Pancreas (tissue), 10 donors: Measurements from ENCODE around the gene DYNC2H1. TPM values are rescaled to one million over a fixed set of nuclear protein-coding genes. Genes with fewer than 3 reads are reported as not detected.

ENCODE experiments used
- ATAC-seq, 4 donors: fragments of 200-7000 bp; cut with Tn5 transposase; one replicate each; pipeline versions ENCODE4 v1.8.0 to v1.9.1; 2020; ENCODE audit warnings: mild to moderate bottlenecking in 4 of 4, moderate library complexity in 4 of 4
- DNase-seq, 6 donors: peaks; one replicate each; pipeline ENCODE4 v3.0.0-alpha.2; 2020
- FAIRE-seq: peaks from 2 replicates; lab custom pipeline; 2012; peaks lifted over from hg19 to GRCh38; lab: Jason Lieb, UNC
- H3K27ac ChIP-seq, 4 donors: fragments of 200-600 bp; sonication (generic); 1 replicate in 3 of 4; 2 replicates in 1 of 4; pipeline versions ENCODE4 v1.5.0 to v1.8.0; 2020
- H3K27me3 ChIP-seq, 4 donors: fragments of 200-600 bp; one replicate each; pipeline ENCODE4 v1.8.0; 2021
- H3K36me3 ChIP-seq, 3 donors: fragments of 200-600 bp; sonication (generic) in 1 of 3; one replicate each; pipeline versions ENCODE4 v1.5.0 to v1.8.0; 2020 to 2021
- H3K4me1 ChIP-seq, 3 donors: fragments of 200-600 bp; one replicate each; pipeline ENCODE4 v1.8.0; 2021
- H3K4me3 ChIP-seq, 4 donors: fragments of 200-600 bp; sonication (generic) in 2 of 4; one replicate each; pipeline versions ENCODE4 v1.5.0 to v1.8.0; 2020 to 2021
- H3K9me3 ChIP-seq, 4 donors: fragments of 200-600 bp; one replicate each; pipeline ENCODE4 v1.8.0; 2021
- WGBS, 2 donors: extraction: QIAGEN DNeasy Blood & Tissue Kit; methylation state at CpG; one replicate each; pipeline ENCODE4 v1.1.7; 2013; 5-methylcytosine and 5-hydroxymethylcytosine counted together
- intact Hi-C, 3 donors: fragments of 100-400 bp; cut with DNase I; formaldehyde crosslinking; loops; one replicate each; pipeline versions ENCODE4 v1.11.1 to v1.14.2; 2022
- polyA plus RNA-seq, 2 donors: library from polyadenylated mRNA; stranded (reverse); fragments of 200-250 nt; gene quantifications; one replicate each; pipeline ENCODE4 v1.2.3, GENCODE V29; 2013
- total RNA-seq, 6 donors: library from RNA; stranded (reverse); fragmentation: NEBNext Ultra II Directional in 4 of 6; extraction: Animal tissue kit (Norgen Biotek cat#: 25700) in 4 of 6; gene quantifications; one replicate each; pipeline versions ENCODE4 v1.2.1 to v1.2.4, GENCODE V29; 2021 to 2023
- TF ChIP-seq, protein P1 (sequence below), 4 donors: fragments of 200-600 bp; sonication (generic) in 3 of 4; IDR thresholded peaks; one replicate each; pipeline versions ENCODE4 v1.5.0 to v1.8.0; 2021; ENCODE audit warnings: antibody characterized with exemption in 4 of 4
- donor health status: healthy with polysubstance abuse.
- donor health status: DM: no; HTN: no; CAD: no; lungs with moderate emphysema.
- donor health status: DM: no; HTN: no; CAD: no.
- donor health status: control.
- donor health status: control.
- donor health status: Bipolar disorder and iron deficiency.
- donor health status: DM: yes; HTN: yes; CAD: no.
- donor health status: DM: no; HTN: no; CAD: no.
- donor health status: DM: no; HTN: no; CAD: no.
- donor health status: DM: yes; HTN: yes; CAD: no.

Gene DYNC2H1
- total and polyA plus RNA-seq, 8 donors = 6.6 to 15.2 (median 8.4) TPM

- Histone ChIP-seq H3K27me3 (no peaks in the 10 kb centered on the region), H3K4me3 (no peak overlapping the region), H3K36me3 (no peaks in the 10 kb centered on the region), H3K27ac (no peak overlapping the region), H3K9me3 (no peaks in the 10 kb centered on the region), H3K4me1 (no peaks in the 10 kb centered on the region)
- FAIRE-seq (no peak), DNase-seq (no peak), ATAC-seq (no peak)
- intact Hi-C loops = no loop called here
- TF ChIP-seq, protein P1, sequence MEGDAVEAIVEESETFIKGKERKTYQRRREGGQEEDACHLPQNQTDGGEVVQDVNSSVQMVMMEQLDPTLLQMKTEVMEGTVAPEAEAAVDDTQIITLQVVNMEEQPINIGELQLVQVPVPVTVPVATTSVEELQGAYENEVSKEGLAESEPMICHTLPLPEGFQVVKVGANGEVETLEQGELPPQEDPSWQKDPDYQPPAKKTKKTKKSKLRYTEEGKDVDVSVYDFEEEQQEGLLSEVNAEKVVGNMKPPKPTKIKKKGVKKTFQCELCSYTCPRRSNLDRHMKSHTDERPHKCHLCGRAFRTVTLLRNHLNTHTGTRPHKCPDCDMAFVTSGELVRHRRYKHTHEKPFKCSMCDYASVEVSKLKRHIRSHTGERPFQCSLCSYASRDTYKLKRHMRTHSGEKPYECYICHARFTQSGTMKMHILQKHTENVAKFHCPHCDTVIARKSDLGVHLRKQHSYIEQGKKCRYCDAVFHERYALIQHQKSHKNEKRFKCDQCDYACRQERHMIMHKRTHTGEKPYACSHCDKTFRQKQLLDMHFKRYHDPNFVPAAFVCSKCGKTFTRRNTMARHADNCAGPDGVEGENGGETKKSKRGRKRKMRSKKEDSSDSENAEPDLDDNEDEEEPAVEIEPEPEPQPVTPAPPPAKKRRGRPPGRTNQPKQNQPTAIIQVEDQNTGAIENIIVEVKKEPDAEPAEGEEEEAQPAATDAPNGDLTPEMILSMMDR (IDR thresholded peaks at IDR 0.05) = no peak
- WGBS, 2 donors = 78 to 91% methylated on average over 3 of the region's 3 CpGs
Measured at GRCh38 chr11:103380031-103380430, 270.8 kb downstream of the DYNC2H1 start.

- TF ChIP-seq, protein P1 (IDR thresholded peaks at IDR 0.05) = no peak
- H3K36me3 ChIP-seq = no peaks in the 10 kb centered on the region
- H3K27me3 ChIP-seq = no peaks in the 10 kb centered on the region
- no peak overlapping the region for H3K4me3 ChIP-seq
- ATAC-seq = no peak
- H3K9me3 ChIP-seq = no peaks in the 10 kb centered on the region
- no peak for FAIRE-seq
- intact Hi-C loops = no loop called here
- H3K4me1 ChIP-seq = no peaks in the 10 kb centered on the region
- no peak for DNase-seq
- no peak overlapping the region for H3K27ac ChIP-seq
Measured at GRCh38 chr11:103384652-103385051, 275.4 kb downstream of the DYNC2H1 start.

GRCh38 chr11:103395612-103396011 lies 286.4 kb downstream of the DYNC2H1 start:
- intact Hi-C loops = no loop called here
- no peaks in the 10 kb centered on the region for H3K27me3 ChIP-seq
- no peak overlapping the region for H3K27ac ChIP-seq
- no peaks in the 10 kb centered on the region for H3K9me3 ChIP-seq
- FAIRE-seq (no peak), DNase-seq (no peak), ATAC-seq (no peak)
- no peak overlapping the region for H3K4me3 ChIP-seq
- no peaks in the 10 kb centered on the region for H3K4me1 ChIP-seq
- H3K36me3 ChIP-seq = no peaks in the 10 kb centered on the region
- TF ChIP-seq, protein P1 (IDR thresholded peaks at IDR 0.05) = no peak
- WGBS, 2 donors = 37 to 40% methylated on average over 2 of the region's 2 CpGs

GRCh38 chr11:103396237-103396636 lies 287.0 kb downstream of the DYNC2H1 start:
- H3K4me1 ChIP-seq = no peaks in the 10 kb centered on the region
- ATAC-seq = no peak
- H3K36me3 ChIP-seq = no peaks in the 10 kb centered on the region
- no peaks in the 10 kb centered on the region for H3K9me3 ChIP-seq
- TF ChIP-seq, protein P1 (IDR thresholded peaks at IDR 0.05) = no peak
- FAIRE-seq = no peak
- no peaks in the 10 kb centered on the region for H3K27me3 ChIP-seq
- DNase-seq = no peak
- 89 to 96% methylated on average over 2 of the region's 2 CpGs for WGBS, 2 donors
- intact Hi-C loops = no loop called here
- no peak overlapping the region for H3K27ac ChIP-seq
- H3K4me3 ChIP-seq = no peak overlapping the region

GRCh38 chr11:103397369-103397768 lies 288.1 kb downstream of the DYNC2H1 start:
- Histone ChIP-seq H3K4me1 (no peaks in the 10 kb centered on the region), H3K4me3 (no peak overlapping the region), H3K27ac (no peak overlapping the region), H3K9me3 (no peaks in the 10 kb centered on the region), H3K27me3 (no peaks in the 10 kb centered on the region), H3K36me3 (no peaks in the 10 kb centered on the region)
- DNase-seq (no peak), ATAC-seq (no peak), FAIRE-seq (no peak)
- intact Hi-C loops = no loop called here
- 15 to 40% methylated on average over 2 of the region's 2 CpGs for WGBS, 2 donors
- TF ChIP-seq, protein P1 (IDR thresholded peaks at IDR 0.05) = no peak
